GM12878 (cell line): Measurements from ENCODE around the gene DIAPH2.

ENCODE experiments used
- ATF7 ChIP-seq: fragments of 450-650 bp; IDR thresholded peaks from 2 replicates; pipeline ENCODE4 v1.6.1; 2016; ENCODE audit warnings: low read depth, mild to moderate bottlenecking
- NFYA ChIP-seq: IDR thresholded peaks from 2 replicates; pipeline ENCODE4 v1.6.1; 2011; ENCODE audit warnings: low read depth, mild to moderate bottlenecking, low read length, improper control_type of control experiment, borderline replicate concordance
- POLR2A ChIP-seq: IDR thresholded peaks from 2 replicates; pipeline ENCODE4 v1.6.1; 2011; ENCODE audit warnings: low read depth, mild to moderate bottlenecking, low read length
- RFX5 ChIP-seq: IDR thresholded peaks from 2 replicates; pipeline ENCODE4 v1.6.1; 2011; ENCODE audit warnings: low read depth, low read length, improper control_type of control experiment
- STAT1 ChIP-seq: fragments of 450-650 bp; conservative IDR thresholded peaks from 2 replicates; pipeline ENCODE4 v1.6.1; 2014; ENCODE audit warnings: antibody characterized with exemption, mild to moderate bottlenecking
- TF ChIP-seq, protein P1 (sequence below), 3 experiments: IDR thresholded peaks in 2 of 3; conservative IDR thresholded peaks in 1 of 3; 2 replicates each; pipeline ENCODE4 v1.5.1; 2011; ENCODE audit warnings: low read depth in 3 of 3, low read length in 3 of 3, mild to moderate bottlenecking in 3 of 3, control low read depth in 2 of 3, moderate library complexity in 2 of 3, inconsistent platforms in 1 of 3, mixed read lengths in 1 of 3; ENCODE audit not compliant: control insufficient read depth in 2 of 3, insufficient read depth in 1 of 3; ENCODE audit errors: extremely low read depth in 1 of 3
- TF ChIP-seq, protein P2 (sequence below): fragments of 450-650 bp; IDR thresholded peaks from 2 replicates; pipeline ENCODE4 v1.6.1; 2017; ENCODE audit warnings: mild to moderate bottlenecking, moderate library complexity
- TF ChIP-seq, protein P3 (sequence below): fragments of 450-650 bp; IDR thresholded peaks from 2 replicates; pipeline ENCODE4 v1.6.1; 2016; ENCODE audit warnings: mild to moderate bottlenecking
- TF ChIP-seq, protein P4 (sequence below): fragments of 450-650 bp; IDR thresholded peaks from 2 replicates; pipeline ENCODE4 v1.6.1; 2017; ENCODE audit warnings: mild to moderate bottlenecking, low read depth, inconsistent platforms; ENCODE audit not compliant: poor library complexity, severe bottlenecking

DNA sequence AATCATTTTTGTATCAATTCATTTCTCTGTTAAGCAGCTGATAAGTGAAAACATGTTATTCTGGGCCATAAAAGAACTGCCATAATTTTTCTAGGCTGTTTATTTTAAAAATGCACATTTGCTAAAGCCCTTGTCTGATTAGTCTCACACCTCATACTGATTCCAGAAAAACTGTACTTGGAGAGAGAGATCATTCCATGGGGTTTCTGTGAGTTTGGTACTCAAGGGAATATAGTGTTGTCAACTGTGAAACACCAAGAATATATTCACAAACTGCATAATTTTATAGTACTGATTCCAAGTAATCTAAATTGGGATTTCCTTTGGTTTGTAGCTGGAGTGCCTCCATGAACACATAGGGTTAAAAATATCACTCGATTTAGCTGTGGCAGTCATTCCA is 746.6 kb downstream of the DIAPH2 start:
- TF ChIP-seq STAT1 (no peak), ATF7 (no peak), RFX5 (no peak), NFYA (no peak), POLR2A (no peak)
- TF ChIP-seq, protein P1, sequence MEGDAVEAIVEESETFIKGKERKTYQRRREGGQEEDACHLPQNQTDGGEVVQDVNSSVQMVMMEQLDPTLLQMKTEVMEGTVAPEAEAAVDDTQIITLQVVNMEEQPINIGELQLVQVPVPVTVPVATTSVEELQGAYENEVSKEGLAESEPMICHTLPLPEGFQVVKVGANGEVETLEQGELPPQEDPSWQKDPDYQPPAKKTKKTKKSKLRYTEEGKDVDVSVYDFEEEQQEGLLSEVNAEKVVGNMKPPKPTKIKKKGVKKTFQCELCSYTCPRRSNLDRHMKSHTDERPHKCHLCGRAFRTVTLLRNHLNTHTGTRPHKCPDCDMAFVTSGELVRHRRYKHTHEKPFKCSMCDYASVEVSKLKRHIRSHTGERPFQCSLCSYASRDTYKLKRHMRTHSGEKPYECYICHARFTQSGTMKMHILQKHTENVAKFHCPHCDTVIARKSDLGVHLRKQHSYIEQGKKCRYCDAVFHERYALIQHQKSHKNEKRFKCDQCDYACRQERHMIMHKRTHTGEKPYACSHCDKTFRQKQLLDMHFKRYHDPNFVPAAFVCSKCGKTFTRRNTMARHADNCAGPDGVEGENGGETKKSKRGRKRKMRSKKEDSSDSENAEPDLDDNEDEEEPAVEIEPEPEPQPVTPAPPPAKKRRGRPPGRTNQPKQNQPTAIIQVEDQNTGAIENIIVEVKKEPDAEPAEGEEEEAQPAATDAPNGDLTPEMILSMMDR (IDR thresholded peaks at IDR 0.05 in 2 of 3, conservative IDR thresholded peaks at IDR 0.05 in 1 of 3; ENCODE audit: control insufficient read depth in 2 of 3, extremely low read depth in 1 of 3, insufficient read depth in 1 of 3, low read depth in 3 of 3, low read length in 3 of 3) = no peak
- TF ChIP-seq, protein P2, sequence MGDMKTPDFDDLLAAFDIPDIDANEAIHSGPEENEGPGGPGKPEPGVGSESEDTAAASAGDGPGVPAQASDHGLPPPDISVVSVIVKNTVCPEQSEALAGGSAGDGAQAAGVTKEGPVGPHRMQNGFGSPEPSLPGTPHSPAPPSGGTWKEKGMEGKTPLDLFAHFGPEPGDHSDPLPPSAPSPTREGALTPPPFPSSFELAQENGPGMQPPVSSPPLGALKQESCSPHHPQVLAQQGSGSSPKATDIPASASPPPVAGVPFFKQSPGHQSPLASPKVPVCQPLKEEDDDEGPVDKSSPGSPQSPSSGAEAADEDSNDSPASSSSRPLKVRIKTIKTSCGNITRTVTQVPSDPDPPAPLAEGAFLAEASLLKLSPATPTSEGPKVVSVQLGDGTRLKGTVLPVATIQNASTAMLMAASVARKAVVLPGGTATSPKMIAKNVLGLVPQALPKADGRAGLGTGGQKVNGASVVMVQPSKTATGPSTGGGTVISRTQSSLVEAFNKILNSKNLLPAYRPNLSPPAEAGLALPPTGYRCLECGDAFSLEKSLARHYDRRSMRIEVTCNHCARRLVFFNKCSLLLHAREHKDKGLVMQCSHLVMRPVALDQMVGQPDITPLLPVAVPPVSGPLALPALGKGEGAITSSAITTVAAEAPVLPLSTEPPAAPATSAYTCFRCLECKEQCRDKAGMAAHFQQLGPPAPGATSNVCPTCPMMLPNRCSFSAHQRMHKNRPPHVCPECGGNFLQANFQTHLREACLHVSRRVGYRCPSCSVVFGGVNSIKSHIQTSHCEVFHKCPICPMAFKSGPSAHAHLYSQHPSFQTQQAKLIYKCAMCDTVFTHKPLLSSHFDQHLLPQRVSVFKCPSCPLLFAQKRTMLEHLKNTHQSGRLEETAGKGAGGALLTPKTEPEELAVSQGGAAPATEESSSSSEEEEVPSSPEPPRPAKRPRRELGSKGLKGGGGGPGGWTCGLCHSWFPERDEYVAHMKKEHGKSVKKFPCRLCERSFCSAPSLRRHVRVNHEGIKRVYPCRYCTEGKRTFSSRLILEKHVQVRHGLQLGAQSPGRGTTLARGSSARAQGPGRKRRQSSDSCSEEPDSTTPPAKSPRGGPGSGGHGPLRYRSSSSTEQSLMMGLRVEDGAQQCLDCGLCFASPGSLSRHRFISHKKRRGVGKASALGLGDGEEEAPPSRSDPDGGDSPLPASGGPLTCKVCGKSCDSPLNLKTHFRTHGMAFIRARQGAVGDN = no peak
- TF ChIP-seq, protein P3, sequence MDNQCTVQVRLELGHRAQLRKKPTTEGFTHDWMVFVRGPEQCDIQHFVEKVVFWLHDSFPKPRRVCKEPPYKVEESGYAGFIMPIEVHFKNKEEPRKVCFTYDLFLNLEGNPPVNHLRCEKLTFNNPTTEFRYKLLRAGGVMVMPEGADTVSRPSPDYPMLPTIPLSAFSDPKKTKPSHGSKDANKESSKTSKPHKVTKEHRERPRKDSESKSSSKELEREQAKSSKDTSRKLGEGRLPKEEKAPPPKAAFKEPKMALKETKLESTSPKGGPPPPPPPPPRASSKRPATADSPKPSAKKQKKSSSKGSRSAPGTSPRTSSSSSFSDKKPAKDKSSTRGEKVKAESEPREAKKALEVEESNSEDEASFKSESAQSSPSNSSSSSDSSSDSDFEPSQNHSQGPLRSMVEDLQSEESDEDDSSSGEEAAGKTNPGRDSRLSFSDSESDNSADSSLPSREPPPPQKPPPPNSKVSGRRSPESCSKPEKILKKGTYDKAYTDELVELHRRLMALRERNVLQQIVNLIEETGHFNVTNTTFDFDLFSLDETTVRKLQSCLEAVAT = no peak
- TF ChIP-seq, protein P4, sequence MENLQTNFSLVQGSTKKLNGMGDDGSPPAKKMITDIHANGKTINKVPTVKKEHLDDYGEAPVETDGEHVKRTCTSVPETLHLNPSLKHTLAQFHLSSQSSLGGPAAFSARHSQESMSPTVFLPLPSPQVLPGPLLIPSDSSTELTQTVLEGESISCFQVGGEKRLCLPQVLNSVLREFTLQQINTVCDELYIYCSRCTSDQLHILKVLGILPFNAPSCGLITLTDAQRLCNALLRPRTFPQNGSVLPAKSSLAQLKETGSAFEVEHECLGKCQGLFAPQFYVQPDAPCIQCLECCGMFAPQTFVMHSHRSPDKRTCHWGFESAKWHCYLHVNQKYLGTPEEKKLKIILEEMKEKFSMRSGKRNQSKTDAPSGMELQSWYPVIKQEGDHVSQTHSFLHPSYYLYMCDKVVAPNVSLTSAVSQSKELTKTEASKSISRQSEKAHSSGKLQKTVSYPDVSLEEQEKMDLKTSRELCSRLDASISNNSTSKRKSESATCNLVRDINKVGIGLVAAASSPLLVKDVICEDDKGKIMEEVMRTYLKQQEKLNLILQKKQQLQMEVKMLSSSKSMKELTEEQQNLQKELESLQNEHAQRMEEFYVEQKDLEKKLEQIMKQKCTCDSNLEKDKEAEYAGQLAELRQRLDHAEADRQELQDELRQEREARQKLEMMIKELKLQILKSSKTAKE = no peak
